ENCODE data around the gene C1orf115.

DNA sequence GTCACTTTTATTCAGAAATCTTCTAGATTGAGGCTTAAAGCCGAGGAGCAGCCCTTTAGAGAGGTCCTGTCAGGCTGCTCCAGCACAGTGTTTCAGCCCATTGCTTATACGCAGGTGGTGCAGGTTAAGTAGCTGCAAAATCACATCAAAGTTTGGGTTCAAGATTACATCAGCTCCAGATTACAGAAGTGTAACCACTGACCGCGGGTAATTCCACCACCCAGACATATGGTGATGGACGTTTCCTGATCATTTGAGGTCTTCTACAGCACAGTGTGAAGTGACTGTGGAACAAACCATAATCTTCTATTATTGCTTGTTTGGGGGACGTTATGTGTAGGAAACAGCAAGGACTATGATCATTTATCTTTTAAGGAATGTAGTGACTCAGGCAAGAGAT, 11.8 kb downstream of the C1orf115 start:
- TF ChIP-seq, protein P1, sequence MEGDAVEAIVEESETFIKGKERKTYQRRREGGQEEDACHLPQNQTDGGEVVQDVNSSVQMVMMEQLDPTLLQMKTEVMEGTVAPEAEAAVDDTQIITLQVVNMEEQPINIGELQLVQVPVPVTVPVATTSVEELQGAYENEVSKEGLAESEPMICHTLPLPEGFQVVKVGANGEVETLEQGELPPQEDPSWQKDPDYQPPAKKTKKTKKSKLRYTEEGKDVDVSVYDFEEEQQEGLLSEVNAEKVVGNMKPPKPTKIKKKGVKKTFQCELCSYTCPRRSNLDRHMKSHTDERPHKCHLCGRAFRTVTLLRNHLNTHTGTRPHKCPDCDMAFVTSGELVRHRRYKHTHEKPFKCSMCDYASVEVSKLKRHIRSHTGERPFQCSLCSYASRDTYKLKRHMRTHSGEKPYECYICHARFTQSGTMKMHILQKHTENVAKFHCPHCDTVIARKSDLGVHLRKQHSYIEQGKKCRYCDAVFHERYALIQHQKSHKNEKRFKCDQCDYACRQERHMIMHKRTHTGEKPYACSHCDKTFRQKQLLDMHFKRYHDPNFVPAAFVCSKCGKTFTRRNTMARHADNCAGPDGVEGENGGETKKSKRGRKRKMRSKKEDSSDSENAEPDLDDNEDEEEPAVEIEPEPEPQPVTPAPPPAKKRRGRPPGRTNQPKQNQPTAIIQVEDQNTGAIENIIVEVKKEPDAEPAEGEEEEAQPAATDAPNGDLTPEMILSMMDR (IDR thresholded peaks at IDR 0.05), result no peak
- TF ChIP-seq POLR2A (IDR thresholded peaks at IDR 0.05), result no peak
